HG02642 (cell line): Measurements from ENCODE around the gene ADARB2.

Experiments used
- ATAC-seq: cut with Tn5 transposase; IDR thresholded peaks from one replicate; pipeline ENCODE4 v1.9.1; 2021; ENCODE audit warnings: mild to moderate bottlenecking; ENCODE audit not compliant: unreplicated experiment, poor library complexity

ADARB2 gene

GRCh38 chr10:1646332-1646731 is 91.0 kb downstream of the ADARB2 start:
- no peak for ATAC-seq

- no peak for ATAC-seq
Observed at GRCh38 chr10:1645896-1646295, 91.4 kb downstream of the ADARB2 start.

GRCh38 chr10:1644191-1644711 is 93.1 kb downstream of the ADARB2 start:
- ATAC-seq = no peak

- ATAC-seq = no peak
Observed at GRCh38 chr10:1643908-1644179, 93.5 kb downstream of the ADARB2 start.

- no peak for ATAC-seq
Observed at GRCh38 chr10:1643161-1643907, 94.0 kb downstream of the ADARB2 start.

GRCh38 chr10:1642600-1643160 is 94.6 kb downstream of the ADARB2 start:
- no peak for ATAC-seq

- no peak for ATAC-seq
Observed at GRCh38 chr10:1641402-1641801, 95.9 kb downstream of the ADARB2 start.

GRCh38 chr10:1638889-1639419 is 98.4 kb downstream of the ADARB2 start:
- ATAC-seq = no peak

GRCh38 chr10:1635340-1635739 is 102.0 kb downstream of the ADARB2 start:
- no peak for ATAC-seq

GRCh38 chr10:1634239-1634638 is 103.1 kb downstream of the ADARB2 start:
- ATAC-seq = no peak

- no peak for ATAC-seq
Observed at GRCh38 chr10:1633783-1634182, 103.5 kb downstream of the ADARB2 start.

GRCh38 chr10:1632596-1632995 is 104.7 kb downstream of the ADARB2 start:
- ATAC-seq = no peak

- no peak for ATAC-seq
Observed at GRCh38 chr10:1632141-1632540, 105.2 kb downstream of the ADARB2 start.

GRCh38 chr10:1631282-1631681 is 106.0 kb downstream of the ADARB2 start:
- ATAC-seq = no peak

GRCh38 chr10:1630304-1630703 is 107.0 kb downstream of the ADARB2 start:
- ATAC-seq = no peak

GRCh38 chr10:1629326-1630198 is 107.8 kb downstream of the ADARB2 start:
- ATAC-seq = no peak

- ATAC-seq = no peak
Observed at GRCh38 chr10:1628757-1629156, 108.6 kb downstream of the ADARB2 start.

- ATAC-seq = no peak
Observed at GRCh38 chr10:1627945-1628344, 109.4 kb downstream of the ADARB2 start.

- no peak for ATAC-seq
Observed at GRCh38 chr10:1626835-1627234, 110.5 kb downstream of the ADARB2 start.

- ATAC-seq = no peak
Observed at GRCh38 chr10:1626410-1626809, 110.9 kb downstream of the ADARB2 start.

GRCh38 chr10:1625731-1626130 is 111.6 kb downstream of the ADARB2 start:
- no peak for ATAC-seq
